Panc1 (cell line): ENCODE results near the gene LINGO3. TPM values are rescaled to one million over a fixed set of nuclear protein-coding genes. Genes with fewer than 3 reads are reported as not detected.

Experiments
- ATAC-seq: fragments of 200-7000 bp; cut with Tn5 transposase; 2 replicates; pipeline ENCODE4 v1.9.1; 2020; ENCODE audit warnings: mild to moderate bottlenecking, moderate library complexity
- BruUV-seq: library from RNA; stranded (reverse); fragments of 400-500 nt; replicated peaks from 2 replicates; lab custom pipeline; 2021; lab: Mats Ljungman, UMichigan
- CTCF ChIA-PET: fragments of 300-600 bp; sonication (Branson Sonifier 250); formaldehyde crosslinking; loops from one replicate; lab custom pipeline; 2022; ENCODE audit warnings: antibody characterized with exemption; lab: Charles Lee
- POLR2A ChIA-PET: fragments of 300-600 bp; sonication (Branson Sonifier 250); formaldehyde crosslinking; loops from one replicate; lab custom pipeline; 2022; ENCODE audit warnings: antibody characterized with exemption; lab: Charles Lee
- DNase-seq: peaks from one replicate; pipeline ENCODE4 v3.0.0-alpha.2; 2010; ENCODE audit warnings: low read depth, low spot score
- H3K27ac ChIP-seq: 2 replicates; pipeline ENCODE4 v1.5.1; 2011; ENCODE audit warnings: mild to moderate bottlenecking, low read length, inconsistent platforms
- H3K27me3 ChIP-seq: fragments of 200-500 bp; sonication (Bioruptor generic); 2 replicates; pipeline ENCODE4 v1.6.0; 2014; ENCODE audit warnings: low read length, inconsistent platforms; ENCODE audit not compliant: control insufficient read depth, insufficient read depth
- H3K36me3 ChIP-seq: fragments of 200-500 bp; sonication (Bioruptor generic); 2 replicates; pipeline ENCODE4 v1.5.1; 2014; ENCODE audit warnings: inconsistent platforms, mild to moderate bottlenecking, low read length, moderate library complexity; ENCODE audit not compliant: control insufficient read depth, insufficient read depth
- H3K4me1 ChIP-seq: 2 replicates; pipeline ENCODE4 v1.5.1; 2011; ENCODE audit warnings: inconsistent platforms, mild to moderate bottlenecking, low read length, moderate library complexity; ENCODE audit not compliant: control insufficient read depth, insufficient read depth
- H3K4me3 ChIP-seq, 2 experiments: 2 replicates each; pipeline ENCODE4 v1.5.1; 2011 to 2012; ENCODE audit warnings: low read depth in 2 of 2, low read length in 2 of 2, mild to moderate bottlenecking in 2 of 2, inconsistent platforms in 1 of 2, moderate library complexity in 1 of 2
- H3K9me3 ChIP-seq: fragments of 200-500 bp; sonication (Bioruptor generic); 2 replicates; pipeline ENCODE4 v1.5.1; 2014; ENCODE audit warnings: low read depth, mild to moderate bottlenecking, inconsistent platforms, low read length, moderate library complexity; ENCODE audit not compliant: control insufficient read depth, insufficient read depth
- POLR2AphosphoS5 ChIP-seq: IDR thresholded peaks from 2 replicates; pipeline ENCODE4 v1.6.1; 2012; ENCODE audit warnings: mild to moderate bottlenecking, low read depth, low read length, moderate library complexity
- SIN3A ChIP-seq: IDR thresholded peaks from 2 replicates; pipeline ENCODE4 v1.6.1; 2012; ENCODE audit warnings: low read depth, mild to moderate bottlenecking, low read length, moderate library complexity, borderline replicate concordance; ENCODE audit not compliant: insufficient read depth
- TCF7L2 ChIP-seq: IDR thresholded peaks from 2 replicates; pipeline ENCODE4 v1.6.1; 2011; ENCODE audit warnings: mild to moderate bottlenecking, low read depth, low read length, inconsistent platforms
- in situ Hi-C: cut with HindIII; loops from 2 replicates; pipeline ENCODE4 v1.10.0; 2016; ENCODE audit warnings: low sequenced_read_pairs, low pct_unique_long_range_greater_than_20kb
- intact Hi-C: fragments of 100-400 bp; cut with micrococcal nuclease; formaldehyde crosslinking; loops from one replicate; pipeline ENCODE4 v1.10.0; 2022; ENCODE audit not compliant: unreplicated experiment
- total RNA-seq: library from RNA; stranded (reverse); gene quantifications from one replicate; pipeline ENCODE4 v1.2.1, GENCODE V29; 2021; ENCODE audit not compliant: unreplicated experiment
- TF ChIP-seq, protein P1 (sequence below): fragments of 450-650 bp; IDR thresholded peaks from 2 replicates; pipeline ENCODE4 v1.5.1; 2017; ENCODE audit warnings: mild to moderate bottlenecking
- TF ChIP-seq, protein P2 (sequence below), 2 experiments: IDR thresholded peaks; 2 replicates each; pipeline ENCODE4 v1.6.1; 2011 to 2012; ENCODE audit warnings: low read depth in 2 of 2, control low read depth in 1 of 2, low read length in 1 of 2, mild to moderate bottlenecking in 1 of 2, moderate library complexity in 1 of 2; ENCODE audit not compliant: insufficient read depth in 1 of 2

The LINGO3 gene
- total RNA-seq, 1 experiment from 2014 or later: 0.13 TPM

DNA sequence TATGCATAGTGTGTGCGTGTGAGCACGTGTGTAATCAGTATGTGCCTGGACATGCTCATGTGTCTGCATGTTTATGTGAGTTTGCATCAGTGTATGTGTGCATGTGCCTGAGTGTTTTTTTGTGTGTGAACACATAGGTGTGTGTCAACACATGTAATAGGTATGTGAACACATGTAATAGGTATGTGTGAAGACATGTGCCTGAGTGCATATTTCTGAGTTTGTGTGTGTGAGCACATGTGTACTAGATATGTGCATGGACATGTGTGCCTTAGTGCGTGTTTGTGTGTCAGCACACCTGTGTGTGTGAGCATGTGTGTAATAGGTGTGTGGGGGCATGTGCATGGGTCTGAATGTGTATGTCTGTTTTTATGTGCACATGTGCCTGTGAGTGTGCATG is 27.9 kb upstream of the LINGO3 start:
- DNase-seq: no peak
- no peaks in the 10 kb centered on the region for H3K36me3 ChIP-seq
- in situ Hi-C loops: no loop called here

DNA sequence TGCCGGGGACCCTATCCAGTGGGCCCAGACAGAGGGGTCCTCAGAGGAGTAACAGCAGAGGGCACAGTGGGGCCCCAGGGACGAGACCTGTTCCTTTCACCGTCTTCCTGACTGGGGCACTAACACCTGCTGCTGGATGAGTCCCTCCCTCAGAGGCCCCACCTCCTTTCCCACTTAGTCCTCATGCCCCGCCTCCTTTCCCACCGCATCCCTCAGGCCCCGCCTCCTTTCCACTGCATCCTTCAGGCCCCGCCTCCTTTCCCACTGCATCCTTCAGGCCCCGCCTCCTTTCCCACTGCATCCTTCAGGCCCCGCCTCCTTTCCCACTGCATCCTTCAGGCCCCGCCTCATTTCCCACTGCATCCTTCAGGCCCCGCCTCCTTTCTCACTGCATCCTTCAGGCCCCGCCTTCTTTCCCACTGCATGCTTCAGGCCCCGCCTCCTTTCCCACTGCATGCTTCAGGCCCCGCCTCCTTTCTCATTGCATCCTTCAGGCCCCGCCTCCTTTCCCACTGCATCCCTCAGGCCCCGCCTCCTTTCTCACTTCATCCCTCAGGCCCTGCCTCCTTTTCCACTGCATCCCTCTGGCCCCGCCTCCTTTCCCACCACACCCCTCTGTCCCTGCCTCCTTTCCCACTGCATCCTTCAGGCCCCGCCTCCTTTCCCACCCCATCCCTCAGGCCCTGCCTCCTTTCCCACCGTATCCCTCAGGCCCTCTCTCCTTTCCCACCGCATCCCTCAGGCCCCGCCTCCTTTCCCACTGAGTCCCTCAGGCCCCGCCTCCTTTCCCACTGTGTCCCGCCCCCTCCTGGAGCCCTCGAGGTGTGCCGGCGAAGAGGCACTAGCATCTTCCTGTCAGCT is 27.3 kb upstream of the LINGO3 start:
- in situ Hi-C loops: no loop called here
- ATAC-seq (no peak), DNase-seq (no peak)
- peaks cover 11% of the 10 kb centered on the region for H3K4me1 ChIP-seq
- intact Hi-C loops: no loop called here
- no peak overlapping the region for H3K4me3 ChIP-seq
- CTCF ChIA-PET: no interaction called here
- TF ChIP-seq, protein P1, sequence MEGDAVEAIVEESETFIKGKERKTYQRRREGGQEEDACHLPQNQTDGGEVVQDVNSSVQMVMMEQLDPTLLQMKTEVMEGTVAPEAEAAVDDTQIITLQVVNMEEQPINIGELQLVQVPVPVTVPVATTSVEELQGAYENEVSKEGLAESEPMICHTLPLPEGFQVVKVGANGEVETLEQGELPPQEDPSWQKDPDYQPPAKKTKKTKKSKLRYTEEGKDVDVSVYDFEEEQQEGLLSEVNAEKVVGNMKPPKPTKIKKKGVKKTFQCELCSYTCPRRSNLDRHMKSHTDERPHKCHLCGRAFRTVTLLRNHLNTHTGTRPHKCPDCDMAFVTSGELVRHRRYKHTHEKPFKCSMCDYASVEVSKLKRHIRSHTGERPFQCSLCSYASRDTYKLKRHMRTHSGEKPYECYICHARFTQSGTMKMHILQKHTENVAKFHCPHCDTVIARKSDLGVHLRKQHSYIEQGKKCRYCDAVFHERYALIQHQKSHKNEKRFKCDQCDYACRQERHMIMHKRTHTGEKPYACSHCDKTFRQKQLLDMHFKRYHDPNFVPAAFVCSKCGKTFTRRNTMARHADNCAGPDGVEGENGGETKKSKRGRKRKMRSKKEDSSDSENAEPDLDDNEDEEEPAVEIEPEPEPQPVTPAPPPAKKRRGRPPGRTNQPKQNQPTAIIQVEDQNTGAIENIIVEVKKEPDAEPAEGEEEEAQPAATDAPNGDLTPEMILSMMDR: no peak
- BruUV-seq: no TSS peak
- POLR2A ChIA-PET: no interaction called here
- H3K27ac ChIP-seq: no peak overlapping the region
- no peaks in the 10 kb centered on the region for H3K9me3 ChIP-seq
- H3K36me3 ChIP-seq: no peaks in the 10 kb centered on the region
- no peaks in the 10 kb centered on the region for H3K27me3 ChIP-seq

More for the DNA sequence above, 27.9 kb upstream of the LINGO3 start:
- intact Hi-C loops: no loop called here
- Histone ChIP-seq H3K27me3 (no peaks in the 10 kb centered on the region), H3K4me3 (no peak overlapping the region), H3K9me3 (no peaks in the 10 kb centered on the region), H3K4me1 (peaks cover 8% of the 10 kb centered on the region), H3K27ac (no peak overlapping the region)
- BruUV-seq: no TSS peak
- ChIA-PET POLR2A (no interaction called here), CTCF (no interaction called here)
- TF ChIP-seq, protein P1: no peak
- TF ChIP-seq SIN3A: no peak
- no peak for TF ChIP-seq TCF7L2
- no peak for ATAC-seq

DNA sequence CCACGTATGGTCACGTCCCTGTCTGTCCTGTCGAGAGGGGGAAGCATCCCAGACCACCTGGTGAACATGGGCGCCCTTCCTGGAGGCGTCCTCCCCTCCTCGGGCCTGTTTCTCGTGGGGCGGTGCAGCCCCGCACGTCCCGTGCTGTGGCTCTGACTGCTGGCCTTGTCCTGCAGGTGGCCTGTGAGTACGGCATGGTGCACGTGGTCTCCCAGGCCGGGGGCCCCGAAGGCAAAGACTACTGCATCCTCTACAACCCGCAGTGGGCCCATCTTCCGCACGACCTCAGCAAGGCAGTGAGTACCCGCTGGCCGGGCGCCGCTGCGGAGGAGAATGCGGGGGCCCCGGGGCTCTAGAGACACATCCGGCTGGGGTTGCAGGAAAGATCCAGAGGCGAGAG is 26.5 kb upstream of the LINGO3 start:
- in situ Hi-C loops (no loop called here), intact Hi-C loops (no loop called here)
- Histone ChIP-seq H3K36me3 (peaks cover under 1% of the 10 kb centered on the region; the same call in 1 of the 2 replicates), H3K27ac (no peak overlapping the region), H3K4me3 (no peak overlapping the region), H3K9me3 (no peaks in the 10 kb centered on the region), H3K4me1 (peaks cover 11% of the 10 kb centered on the region), H3K27me3 (no peaks in the 10 kb centered on the region)
- POLR2A ChIA-PET: no interaction called here
- CTCF ChIA-PET: no interaction called here
- BruUV-seq: no TSS peak
- DNase-seq (no peak), ATAC-seq (no peak)
- TF ChIP-seq, protein P1: no peak
- TF ChIP-seq, protein P2, sequence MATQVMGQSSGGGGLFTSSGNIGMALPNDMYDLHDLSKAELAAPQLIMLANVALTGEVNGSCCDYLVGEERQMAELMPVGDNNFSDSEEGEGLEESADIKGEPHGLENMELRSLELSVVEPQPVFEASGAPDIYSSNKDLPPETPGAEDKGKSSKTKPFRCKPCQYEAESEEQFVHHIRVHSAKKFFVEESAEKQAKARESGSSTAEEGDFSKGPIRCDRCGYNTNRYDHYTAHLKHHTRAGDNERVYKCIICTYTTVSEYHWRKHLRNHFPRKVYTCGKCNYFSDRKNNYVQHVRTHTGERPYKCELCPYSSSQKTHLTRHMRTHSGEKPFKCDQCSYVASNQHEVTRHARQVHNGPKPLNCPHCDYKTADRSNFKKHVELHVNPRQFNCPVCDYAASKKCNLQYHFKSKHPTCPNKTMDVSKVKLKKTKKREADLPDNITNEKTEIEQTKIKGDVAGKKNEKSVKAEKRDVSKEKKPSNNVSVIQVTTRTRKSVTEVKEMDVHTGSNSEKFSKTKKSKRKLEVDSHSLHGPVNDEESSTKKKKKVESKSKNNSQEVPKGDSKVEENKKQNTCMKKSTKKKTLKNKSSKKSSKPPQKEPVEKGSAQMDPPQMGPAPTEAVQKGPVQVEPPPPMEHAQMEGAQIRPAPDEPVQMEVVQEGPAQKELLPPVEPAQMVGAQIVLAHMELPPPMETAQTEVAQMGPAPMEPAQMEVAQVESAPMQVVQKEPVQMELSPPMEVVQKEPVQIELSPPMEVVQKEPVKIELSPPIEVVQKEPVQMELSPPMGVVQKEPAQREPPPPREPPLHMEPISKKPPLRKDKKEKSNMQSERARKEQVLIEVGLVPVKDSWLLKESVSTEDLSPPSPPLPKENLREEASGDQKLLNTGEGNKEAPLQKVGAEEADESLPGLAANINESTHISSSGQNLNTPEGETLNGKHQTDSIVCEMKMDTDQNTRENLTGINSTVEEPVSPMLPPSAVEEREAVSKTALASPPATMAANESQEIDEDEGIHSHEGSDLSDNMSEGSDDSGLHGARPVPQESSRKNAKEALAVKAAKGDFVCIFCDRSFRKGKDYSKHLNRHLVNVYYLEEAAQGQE (IDR thresholded peaks at IDR 0.05; ENCODE audit: insufficient read depth in 1 of 2, low read depth in 2 of 2, low read length in 1 of 2): no peak
- TF ChIP-seq TCF7L2 (no peak), SIN3A (no peak), POLR2AphosphoS5 (no peak)
